Body of pancreas (tissue), 4 donors: ENCODE measurements around the gene PHOX2B.

Experiments used
- POLR2A ChIP-seq, 3 donors: fragments of 450-650 bp; IDR thresholded peaks; one replicate each; pipeline ENCODE4 v1.6.1; 2016; ENCODE audit warnings: antibody characterized with exemption in 3 of 3, mild to moderate bottlenecking in 2 of 3
- TF ChIP-seq, protein P1 (sequence below), 7 experiments: fragments of 450-650 bp in 4 of 7; fragments of 200-600 bp in 3 of 7; sonication (generic) in 3 of 7; IDR thresholded peaks; one replicate each; pipeline ENCODE4 v1.5.1; 2016 to 2019; ENCODE audit warnings: antibody characterized with exemption in 7 of 7

DNA sequence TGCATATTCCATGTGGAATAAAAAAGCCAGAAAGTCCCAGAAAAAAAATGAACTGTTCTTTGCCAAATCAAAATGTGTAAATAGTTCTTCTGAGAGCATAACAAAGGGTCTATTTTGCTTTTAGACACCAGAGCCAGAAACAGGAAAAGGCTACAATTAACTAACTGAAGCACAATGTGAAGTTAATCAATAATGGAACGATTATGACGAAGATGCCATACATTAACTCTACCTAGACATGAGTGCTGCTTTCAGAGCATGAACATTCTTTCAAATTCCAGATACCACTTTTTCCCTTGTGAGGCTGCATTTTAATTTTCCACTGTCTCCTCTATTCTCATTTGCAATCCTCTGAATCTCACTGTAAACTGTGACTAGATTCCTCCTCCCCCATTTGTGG, 48.7 kb upstream of the PHOX2B start:
- no peak for TF ChIP-seq POLR2A (IDR thresholded peaks at IDR 0.05)
- TF ChIP-seq, protein P1, sequence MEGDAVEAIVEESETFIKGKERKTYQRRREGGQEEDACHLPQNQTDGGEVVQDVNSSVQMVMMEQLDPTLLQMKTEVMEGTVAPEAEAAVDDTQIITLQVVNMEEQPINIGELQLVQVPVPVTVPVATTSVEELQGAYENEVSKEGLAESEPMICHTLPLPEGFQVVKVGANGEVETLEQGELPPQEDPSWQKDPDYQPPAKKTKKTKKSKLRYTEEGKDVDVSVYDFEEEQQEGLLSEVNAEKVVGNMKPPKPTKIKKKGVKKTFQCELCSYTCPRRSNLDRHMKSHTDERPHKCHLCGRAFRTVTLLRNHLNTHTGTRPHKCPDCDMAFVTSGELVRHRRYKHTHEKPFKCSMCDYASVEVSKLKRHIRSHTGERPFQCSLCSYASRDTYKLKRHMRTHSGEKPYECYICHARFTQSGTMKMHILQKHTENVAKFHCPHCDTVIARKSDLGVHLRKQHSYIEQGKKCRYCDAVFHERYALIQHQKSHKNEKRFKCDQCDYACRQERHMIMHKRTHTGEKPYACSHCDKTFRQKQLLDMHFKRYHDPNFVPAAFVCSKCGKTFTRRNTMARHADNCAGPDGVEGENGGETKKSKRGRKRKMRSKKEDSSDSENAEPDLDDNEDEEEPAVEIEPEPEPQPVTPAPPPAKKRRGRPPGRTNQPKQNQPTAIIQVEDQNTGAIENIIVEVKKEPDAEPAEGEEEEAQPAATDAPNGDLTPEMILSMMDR (IDR thresholded peaks at IDR 0.05): no peak
